Right cardiac atrium (tissue), 5 donors: ENCODE results near the gene ATG5. TPM values are rescaled to one million over a fixed set of nuclear protein-coding genes. Genes with fewer than 3 reads are reported as not detected.

Experiments used
- ATAC-seq, 2 donors: fragments of 200-7000 bp; cut with Tn5 transposase; one replicate each; pipeline versions ENCODE4 v1.8.0 to v1.9.1; 2020; ENCODE audit warnings: moderate library complexity in 2 of 2, mild to moderate bottlenecking in 1 of 2
- DNase-seq, 3 donors: peaks; one replicate each; pipeline ENCODE4 v3.0.0-alpha.2; 2020
- H3K27ac ChIP-seq: one replicate; pipeline ENCODE4 v1.5.1; 2013; ENCODE audit warnings: mild to moderate bottlenecking, low read length, control low read depth, moderate library complexity
- H3K27me3 ChIP-seq: one replicate; pipeline ENCODE4 v1.6.1; 2013; ENCODE audit not compliant: control insufficient read depth, insufficient read depth
- H3K4me1 ChIP-seq: one replicate; pipeline ENCODE4 v1.6.1; 2013; ENCODE audit warnings: low read length; ENCODE audit not compliant: control insufficient read depth, insufficient read depth
- H3K4me3 ChIP-seq: one replicate; pipeline ENCODE4 v1.5.1; 2013; ENCODE audit warnings: low read length, control low read depth
- H3K9me3 ChIP-seq: one replicate; pipeline ENCODE4 v1.6.1; 2013; ENCODE audit warnings: low read length; ENCODE audit not compliant: control insufficient read depth
- WGBS: extraction: QIAGEN DNeasy Blood & Tissue Kit; methylation state at CpG from one replicate; pipeline ENCODE4 v1.1.7; 2013; 5-methylcytosine and 5-hydroxymethylcytosine counted together
- intact Hi-C, 4 donors: fragments of 100-400 bp; cut with DNase I; formaldehyde crosslinking; loops; one replicate each; pipeline versions ENCODE4 v1.11.0 to v1.14.0; 2022 to 2023
- polyA plus RNA-seq: library from polyadenylated mRNA; stranded (reverse); fragments of 200-250 nt; gene quantifications from one replicate; pipeline ENCODE4 v1.2.3, GENCODE V29; 2013
- total RNA-seq, 4 donors: library from RNA; stranded (reverse); fragmentation: NEBNext Ultra II Directional; extraction: Animal tissue kit (Norgen Biotek cat#: 25700); gene quantifications; one replicate each; pipeline ENCODE4 v1.2.1, GENCODE V29; 2021
- donor health status: healthy with polysubstance abuse.
- donor health status: DM: no; HTN: yes; CAD: no.
- donor health status: DM: no; HTN: no; CAD: no.
- donor health status: DM: no; HTN: yes; CAD: no; lungs with severe emphysema.
- donor health status: DM: yes; HTN: yes; CAD: no.

Gene ATG5
- total and polyA plus RNA-seq, 5 donors = 11.2 to 21.8 (median 20.0) TPM

- peak overlapping the region; percentile 59 for H3K27ac ChIP-seq
- intact Hi-C loops = no loop called here
- 58% methylated on average over 17 of the region's 17 CpGs for WGBS
- ATAC-seq (peak; percentile 77 to 78), DNase-seq (peak in 2 of 3 donors; percentile 37 to 40)
- no peaks in the 10 kb centered on the region for H3K4me1 ChIP-seq
- H3K27me3 ChIP-seq = no peaks in the 10 kb centered on the region
- H3K9me3 ChIP-seq = no peaks in the 10 kb centered on the region
- no peak overlapping the region for H3K4me3 ChIP-seq
These were observed 161.3 kb downstream of the ATG5 start for GRCh38 chr6:106163966-106164877.

GRCh38 chr6:106163446-106163965 is 162.1 kb downstream of the ATG5 start:
- no peak overlapping the region for H3K27ac ChIP-seq
- H3K4me3 ChIP-seq = no peak overlapping the region
- WGBS = 39% methylated on average over 7 of the region's 7 CpGs
- H3K4me1 ChIP-seq = no peaks in the 10 kb centered on the region
- DNase-seq (peak; percentile 25 to 59 (median 53)), ATAC-seq (peak; percentile 50 to 61)
- H3K27me3 ChIP-seq = no peaks in the 10 kb centered on the region
- intact Hi-C loops = no loop called here
- no peaks in the 10 kb centered on the region for H3K9me3 ChIP-seq

GRCh38 chr6:106162921-106163320 is 162.6 kb downstream of the ATG5 start:
- no peaks in the 10 kb centered on the region for H3K4me1 ChIP-seq
- no peak overlapping the region for H3K4me3 ChIP-seq
- H3K27ac ChIP-seq = no peak overlapping the region
- DNase-seq = no peak
- no peak for ATAC-seq
- H3K27me3 ChIP-seq = no peaks in the 10 kb centered on the region
- no peaks in the 10 kb centered on the region for H3K9me3 ChIP-seq
- intact Hi-C loops = no loop called here
- WGBS = 94% methylated on average over 4 of the region's 4 CpGs

DNA sequence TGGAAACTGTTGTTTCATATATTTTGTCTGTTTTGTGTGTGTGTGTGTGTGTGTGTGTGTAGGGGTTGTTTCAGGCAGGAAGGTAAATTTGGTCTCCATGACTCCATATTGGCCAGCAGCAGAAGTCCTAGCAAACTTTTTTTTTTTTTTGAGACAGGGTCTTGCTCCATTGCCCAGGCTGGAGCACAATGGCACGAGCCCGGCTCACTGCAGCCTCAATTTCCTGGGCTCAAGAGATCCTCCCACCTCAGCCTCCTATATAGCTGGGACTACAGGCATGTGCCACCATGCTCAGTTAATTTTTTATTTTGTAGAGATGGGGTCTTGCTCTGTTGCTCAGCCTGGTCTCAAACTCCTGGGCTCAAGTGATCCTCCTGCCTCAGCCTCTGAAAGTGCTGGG is 163.7 kb downstream of the ATG5 start:
- H3K4me3 ChIP-seq = no peak overlapping the region
- no peak for ATAC-seq
- no peak for DNase-seq
- intact Hi-C loops = no loop called here
- no peaks in the 10 kb centered on the region for H3K9me3 ChIP-seq
- H3K4me1 ChIP-seq = no peaks in the 10 kb centered on the region
- H3K27ac ChIP-seq = no peak overlapping the region
- 97% methylated on average over 2 of the region's 2 CpGs for WGBS
- no peaks in the 10 kb centered on the region for H3K27me3 ChIP-seq

DNA sequence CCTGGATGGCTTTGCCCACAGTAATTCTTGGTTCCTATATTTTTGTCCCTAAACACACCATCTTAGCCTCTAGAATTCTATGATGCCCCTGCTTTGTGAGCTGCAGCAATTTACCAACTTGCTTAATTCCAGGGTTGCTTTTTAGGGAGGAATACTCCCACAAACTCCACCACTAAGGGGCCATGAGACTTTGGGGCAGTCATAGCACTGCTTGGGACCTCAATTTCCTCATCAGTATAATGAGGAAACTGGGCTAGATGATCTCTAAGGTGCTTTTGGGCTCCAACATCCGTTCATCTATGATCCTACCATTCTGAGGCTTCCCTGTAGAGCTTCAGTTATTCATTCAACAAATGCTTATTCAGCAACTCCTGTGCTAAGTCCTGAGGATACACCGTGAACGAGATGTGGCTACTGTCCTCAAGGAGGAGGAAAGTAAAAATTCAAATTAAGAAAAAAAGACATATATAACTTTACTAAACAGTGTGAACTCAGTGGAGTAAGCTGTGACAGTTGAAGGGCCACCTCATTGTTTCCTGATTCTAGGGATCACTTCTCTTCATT is 164.2 kb downstream of the ATG5 start:
- DNase-seq = no peak
- Histone ChIP-seq H3K27me3 (no peaks in the 10 kb centered on the region), H3K4me3 (no peak overlapping the region), H3K4me1 (no peaks in the 10 kb centered on the region), H3K9me3 (no peaks in the 10 kb centered on the region), H3K27ac (no peak overlapping the region)
- no peak for ATAC-seq
- intact Hi-C loops = no loop called here
- WGBS = 94% methylated on average over 3 of the region's 3 CpGs

GRCh38 chr6:106160189-106160588 is 165.4 kb downstream of the ATG5 start:
- no peak for DNase-seq
- Histone ChIP-seq H3K4me1 (no peaks in the 10 kb centered on the region), H3K9me3 (no peaks in the 10 kb centered on the region), H3K4me3 (no peak overlapping the region), H3K27me3 (no peaks in the 10 kb centered on the region), H3K27ac (no peak overlapping the region)
- 92% methylated on average over 3 of the region's 3 CpGs for WGBS
- intact Hi-C loops = no loop called here
- ATAC-seq = no peak

GRCh38 chr6:106159531-106159940 is 166.0 kb downstream of the ATG5 start:
- intact Hi-C loops = no loop called here
- WGBS = 77% methylated on average over 5 of the region's 5 CpGs
- DNase-seq (no peak), ATAC-seq (no peak)
- Histone ChIP-seq H3K9me3 (no peaks in the 10 kb centered on the region), H3K27me3 (no peaks in the 10 kb centered on the region), H3K27ac (no peak overlapping the region), H3K4me3 (no peak overlapping the region), H3K4me1 (no peaks in the 10 kb centered on the region)

DNA sequence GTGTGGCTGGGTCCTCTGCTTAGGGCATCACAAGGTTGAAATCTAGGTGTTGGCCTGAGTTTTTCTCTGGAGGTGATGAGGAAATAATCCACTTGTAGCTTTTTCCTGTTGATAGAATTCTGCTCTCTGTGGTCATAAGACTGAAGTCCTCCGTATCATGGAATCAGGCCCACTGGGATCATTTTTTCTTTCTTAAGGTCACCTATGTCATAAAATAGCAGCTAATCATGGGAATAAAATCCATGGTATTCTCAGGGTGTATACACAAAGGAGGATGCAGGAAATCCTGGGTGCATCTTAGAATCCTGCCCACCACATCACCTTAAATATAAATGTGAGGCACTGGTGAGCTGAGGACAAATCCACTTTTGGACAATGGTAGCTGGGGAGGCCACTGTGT is 166.7 kb downstream of the ATG5 start:
- H3K9me3 ChIP-seq = no peaks in the 10 kb centered on the region
- intact Hi-C loops = no loop called here
- no peak overlapping the region for H3K4me3 ChIP-seq
- no peak overlapping the region for H3K27ac ChIP-seq
- ATAC-seq = no peak
- no peak for DNase-seq
- WGBS = 81% methylated on average over 1 of the region's 1 CpG
- no peaks in the 10 kb centered on the region for H3K27me3 ChIP-seq
- H3K4me1 ChIP-seq = no peaks in the 10 kb centered on the region

- Histone ChIP-seq H3K9me3 (no peaks in the 10 kb centered on the region), H3K4me3 (no peak overlapping the region), H3K27ac (no peak overlapping the region), H3K4me1 (no peaks in the 10 kb centered on the region), H3K27me3 (no peaks in the 10 kb centered on the region)
- DNase-seq (no peak), ATAC-seq (no peak)
- intact Hi-C loops = no loop called here
- WGBS = 55% methylated on average over 3 of the region's 3 CpGs
These were observed 168.7 kb downstream of the ATG5 start for GRCh38 chr6:106156863-106157262.

DNA sequence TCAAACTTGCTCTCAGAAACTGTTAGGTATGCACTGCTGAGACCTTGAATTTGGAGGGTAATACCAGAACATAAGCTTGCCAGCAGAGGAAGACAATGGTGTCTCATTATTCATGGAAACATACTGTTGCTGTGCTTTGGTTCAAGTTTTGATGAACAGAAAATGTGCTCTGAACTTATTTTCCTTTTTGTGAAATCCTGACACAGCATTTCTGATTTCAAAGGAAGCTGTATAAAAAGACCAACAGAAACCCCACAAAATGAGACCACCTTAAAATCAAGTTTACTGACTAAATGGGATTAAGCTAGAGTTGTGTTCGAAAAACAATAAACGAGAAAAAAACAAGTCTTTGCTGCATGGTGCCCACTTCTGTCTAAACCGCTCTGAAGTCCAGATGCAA is 169.1 kb downstream of the ATG5 start:
- no peak overlapping the region for H3K27ac ChIP-seq
- no peak overlapping the region for H3K4me3 ChIP-seq
- DNase-seq (no peak), ATAC-seq (no peak)
- intact Hi-C loops = no loop called here
- H3K9me3 ChIP-seq = no peaks in the 10 kb centered on the region
- 76% methylated on average over 3 of the region's 3 CpGs for WGBS
- H3K4me1 ChIP-seq = no peaks in the 10 kb centered on the region
- H3K27me3 ChIP-seq = no peaks in the 10 kb centered on the region

DNA sequence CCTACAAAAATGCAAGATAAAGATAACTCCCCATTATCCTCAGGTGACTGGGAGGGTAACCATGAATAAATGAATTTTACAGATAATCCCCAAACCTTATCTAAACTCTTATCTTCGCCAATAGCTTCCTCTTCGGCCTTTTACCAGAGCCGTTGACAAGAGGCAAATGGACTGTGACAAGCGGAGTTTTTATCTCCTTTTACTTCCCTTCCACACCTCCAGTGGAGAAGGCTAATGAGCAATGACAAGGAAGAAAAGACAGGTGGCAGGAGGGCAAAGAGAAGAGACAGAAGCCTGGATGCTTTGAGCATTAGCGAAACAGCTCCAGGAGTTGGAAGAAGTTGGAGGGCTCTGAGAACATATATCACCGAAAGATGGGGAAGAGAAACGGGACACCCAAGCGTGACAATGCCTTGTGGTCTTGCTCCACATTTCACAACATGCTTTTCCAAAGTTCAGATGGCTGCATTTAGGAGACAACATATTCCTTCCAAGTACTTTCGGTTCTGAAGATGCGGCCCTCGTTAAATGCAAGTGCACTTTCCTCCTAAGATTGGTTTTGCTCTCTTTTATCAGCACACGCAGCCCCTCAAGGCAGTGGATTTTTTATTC is 170.2 kb downstream of the ATG5 start:
- ATAC-seq (no peak), DNase-seq (no peak)
- H3K27me3 ChIP-seq = no peaks in the 10 kb centered on the region
- WGBS = 61% methylated on average over 12 of the region's 12 CpGs
- H3K9me3 ChIP-seq = no peaks in the 10 kb centered on the region
- intact Hi-C loops = no loop called here
- no peaks in the 10 kb centered on the region for H3K4me1 ChIP-seq
- no peak overlapping the region for H3K27ac ChIP-seq
- H3K4me3 ChIP-seq = no peak overlapping the region
